ENCODE data around the gene ACP6.

Gene ACP6

DNA sequence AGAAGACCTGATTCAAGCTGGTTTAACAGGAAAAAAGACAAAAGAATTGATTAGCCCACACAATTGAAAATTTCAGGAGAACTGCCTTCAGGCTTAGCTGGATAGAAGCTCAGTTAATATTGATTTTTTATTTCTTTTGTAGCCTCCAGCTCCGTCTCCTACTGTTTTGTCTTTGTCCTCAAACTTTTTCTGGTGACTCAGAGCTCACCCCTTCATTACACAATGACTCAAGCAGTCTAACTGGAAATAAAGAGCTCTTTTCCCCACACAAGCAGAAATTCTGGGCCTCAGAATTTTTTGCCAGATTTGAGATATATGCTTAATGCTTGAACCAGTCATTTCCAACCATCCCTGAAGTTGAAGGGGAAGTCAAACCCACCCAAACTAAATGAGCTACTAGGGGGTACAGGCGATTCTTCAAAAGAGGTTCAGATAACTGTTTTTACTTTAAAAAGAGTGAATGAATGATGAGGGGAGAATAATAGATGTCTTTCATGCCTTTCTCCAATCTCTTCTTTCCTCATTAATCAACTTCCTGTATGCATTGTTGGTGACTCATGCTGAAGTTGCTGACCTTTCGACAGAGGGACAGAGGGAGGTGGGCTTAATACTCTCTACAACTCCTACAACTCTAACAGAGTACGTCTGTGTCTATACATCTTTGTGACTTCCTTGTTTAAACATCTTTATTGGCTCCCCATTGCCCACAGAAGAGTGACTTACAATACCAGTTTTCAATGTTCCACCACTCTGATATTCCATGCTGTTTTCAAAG lies 6.2 kb upstream of the ACP6 start:
- Histone ChIP-seq H3K9me3 (ENCODE audit: low read length) (0 out of 2 replicates have a peak, but pooled peaks cover 3% of the 10 kb centered on the region), H3K27me3 (ENCODE audit: insufficient read depth, low read length) (no peaks in the 10 kb centered on the region), H3K9me2 (ENCODE audit: low read depth, low read length) (no peaks in the 10 kb centered on the region), H3K4me3 (ENCODE audit: low read depth, low read length, poor library complexity, severe bottlenecking) (no peak overlapping the region), H3K27ac (ENCODE audit: low read depth, low read length, poor library complexity, severe bottlenecking) (no peak overlapping the region), H3K9ac (ENCODE audit: low read length) (no peak overlapping the region), H3K36me3 (ENCODE audit: insufficient read depth, low read length) (no peaks in the 10 kb centered on the region), H3K4me1 (ENCODE audit: insufficient read depth, low read length, severe bottlenecking) (no peaks in the 10 kb centered on the region), H2AFZ (ENCODE audit: low read length) (no peak overlapping the region), H3K4me2 (ENCODE audit: low read length) (no peak overlapping the region), H4K20me1 (ENCODE audit: insufficient read depth, low read length) (no peaks in the 10 kb centered on the region), H3K79me2 (ENCODE audit: insufficient read depth, low read length) (no peaks in the 10 kb centered on the region), H3F3A (ENCODE audit: insufficient read depth, low read length) (no peaks in the 10 kb centered on the region)
- no peak for TF ChIP-seq EZH2 (IDR thresholded peaks at IDR 0.05; ENCODE audit: borderline replicate concordance, low read length)
- TF ChIP-seq, protein P1, sequence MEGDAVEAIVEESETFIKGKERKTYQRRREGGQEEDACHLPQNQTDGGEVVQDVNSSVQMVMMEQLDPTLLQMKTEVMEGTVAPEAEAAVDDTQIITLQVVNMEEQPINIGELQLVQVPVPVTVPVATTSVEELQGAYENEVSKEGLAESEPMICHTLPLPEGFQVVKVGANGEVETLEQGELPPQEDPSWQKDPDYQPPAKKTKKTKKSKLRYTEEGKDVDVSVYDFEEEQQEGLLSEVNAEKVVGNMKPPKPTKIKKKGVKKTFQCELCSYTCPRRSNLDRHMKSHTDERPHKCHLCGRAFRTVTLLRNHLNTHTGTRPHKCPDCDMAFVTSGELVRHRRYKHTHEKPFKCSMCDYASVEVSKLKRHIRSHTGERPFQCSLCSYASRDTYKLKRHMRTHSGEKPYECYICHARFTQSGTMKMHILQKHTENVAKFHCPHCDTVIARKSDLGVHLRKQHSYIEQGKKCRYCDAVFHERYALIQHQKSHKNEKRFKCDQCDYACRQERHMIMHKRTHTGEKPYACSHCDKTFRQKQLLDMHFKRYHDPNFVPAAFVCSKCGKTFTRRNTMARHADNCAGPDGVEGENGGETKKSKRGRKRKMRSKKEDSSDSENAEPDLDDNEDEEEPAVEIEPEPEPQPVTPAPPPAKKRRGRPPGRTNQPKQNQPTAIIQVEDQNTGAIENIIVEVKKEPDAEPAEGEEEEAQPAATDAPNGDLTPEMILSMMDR (IDR thresholded peaks at IDR 0.05; ENCODE audit: low read length): no peak

DNA sequence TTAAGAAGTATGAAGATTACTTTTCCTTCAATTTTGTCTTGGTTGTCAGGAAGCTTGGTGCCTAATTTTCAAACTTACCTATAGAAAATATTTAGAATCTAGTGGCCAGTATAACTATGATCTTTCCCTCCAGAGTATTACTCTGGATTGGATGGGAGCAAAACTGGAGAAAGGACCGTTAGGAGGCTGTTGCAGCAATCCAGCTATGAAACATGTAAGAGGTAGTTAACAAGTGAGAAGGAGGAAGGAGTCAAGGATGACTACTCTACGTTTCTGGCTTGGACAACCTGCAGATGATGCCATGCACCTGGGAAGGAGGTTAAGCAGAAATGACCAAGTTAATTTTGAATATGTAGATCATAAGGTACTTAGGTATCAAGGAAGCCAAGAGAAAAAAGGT lies 3.5 kb upstream of the ACP6 start:
- Histone ChIP-seq H3K79me2 (ENCODE audit: insufficient read depth, low read length) (no peaks in the 10 kb centered on the region), H3F3A (ENCODE audit: insufficient read depth, low read length) (no peaks in the 10 kb centered on the region), H3K4me2 (ENCODE audit: low read length) (no peak overlapping the region), H3K9ac (ENCODE audit: low read length) (no peak overlapping the region), H3K4me3 (ENCODE audit: low read depth, low read length, poor library complexity, severe bottlenecking) (no peak overlapping the region), H3K36me3 (ENCODE audit: insufficient read depth, low read length) (no peaks in the 10 kb centered on the region), H3K4me1 (ENCODE audit: insufficient read depth, low read length, severe bottlenecking) (peaks cover 14% of the 10 kb centered on the region), H2AFZ (ENCODE audit: low read length) (no peak overlapping the region), H3K27ac (ENCODE audit: low read depth, low read length, poor library complexity, severe bottlenecking) (no peak overlapping the region), H3K27me3 (ENCODE audit: insufficient read depth, low read length) (no peaks in the 10 kb centered on the region), H4K20me1 (ENCODE audit: insufficient read depth, low read length) (no peaks in the 10 kb centered on the region), H3K9me3 (ENCODE audit: low read length) (no peaks in the 10 kb centered on the region), H3K9me2 (ENCODE audit: low read depth, low read length) (no peaks in the 10 kb centered on the region)
- TF ChIP-seq, protein P1 (IDR thresholded peaks at IDR 0.05; ENCODE audit: low read length): no peak
- TF ChIP-seq EZH2 (IDR thresholded peaks at IDR 0.05; ENCODE audit: borderline replicate concordance, low read length): no peak

DNA sequence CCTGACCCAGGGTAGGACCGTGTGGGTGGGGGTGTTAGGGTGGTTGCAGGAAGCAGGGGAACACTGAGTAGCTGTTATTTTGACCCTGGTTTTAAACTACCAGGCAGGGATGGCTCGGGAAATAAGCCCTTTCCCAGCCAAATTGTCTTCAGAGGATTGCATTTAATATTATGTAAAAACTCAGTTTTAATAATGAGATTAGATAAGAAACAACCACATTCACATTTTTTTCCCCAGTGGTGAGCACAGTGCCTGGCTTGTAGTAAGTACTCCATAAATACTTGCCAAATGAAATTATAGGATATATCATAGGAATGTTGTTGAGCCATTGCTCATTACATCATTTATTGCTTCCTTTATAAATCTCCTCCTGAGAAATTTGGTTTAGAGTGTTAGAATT lies 3.1 kb upstream of the ACP6 start:
- Histone ChIP-seq H3K27me3 (ENCODE audit: insufficient read depth, low read length) (no peaks in the 10 kb centered on the region), H3K9ac (ENCODE audit: low read length) (no peak overlapping the region), H3K9me2 (ENCODE audit: low read depth, low read length) (no peaks in the 10 kb centered on the region), H3K9me3 (ENCODE audit: low read length) (no peaks in the 10 kb centered on the region), H4K20me1 (ENCODE audit: insufficient read depth, low read length) (no peaks in the 10 kb centered on the region), H3F3A (ENCODE audit: insufficient read depth, low read length) (no peaks in the 10 kb centered on the region), H3K4me1 (ENCODE audit: insufficient read depth, low read length, severe bottlenecking) (peaks cover 14% of the 10 kb centered on the region), H3K36me3 (ENCODE audit: insufficient read depth, low read length) (no peaks in the 10 kb centered on the region), H3K4me3 (ENCODE audit: low read depth, low read length, poor library complexity, severe bottlenecking) (no peak overlapping the region), H3K4me2 (ENCODE audit: low read length) (no peak overlapping the region), H3K27ac (ENCODE audit: low read depth, low read length, poor library complexity, severe bottlenecking) (no peak overlapping the region), H2AFZ (ENCODE audit: low read length) (no peak overlapping the region), H3K79me2 (ENCODE audit: insufficient read depth, low read length) (no peaks in the 10 kb centered on the region)
- TF ChIP-seq, protein P1 (IDR thresholded peaks at IDR 0.05; ENCODE audit: low read length): no peak
- TF ChIP-seq EZH2 (IDR thresholded peaks at IDR 0.05; ENCODE audit: borderline replicate concordance, low read length): no peak

Measured in OCI-LY1 (cell line).